Mesenteric fat pad (tissue), 1 donor: ENCODE measurements around the gene CHORDC1. TPM values are rescaled to one million over a fixed set of nuclear protein-coding genes. Genes with fewer than 3 reads are reported as not detected.
"Not testable (repeated sequence)": the region's sequence is repeated elsewhere in the genome, so short reads cannot be mapped to it uniquely, and the experiment has no call there.

ENCODE experiments used
- DNase-seq: peaks from one replicate; pipeline ENCODE4 v3.0.0-alpha.2; 2020; ENCODE audit warnings: low spot score
- total RNA-seq: library from RNA; stranded (reverse); fragmentation: NEBNext Ultra II Directional; extraction: Animal tissue kit (Norgen Biotek cat#: 25700); gene quantifications from one replicate; pipeline ENCODE4 v1.2.1, GENCODE V29; 2021
- donor health status: DM: yes; HTN: yes; CAD: no.

CHORDC1 gene
- total RNA-seq, 1 donor from 2014 or later, result 35.3 TPM

DNA sequence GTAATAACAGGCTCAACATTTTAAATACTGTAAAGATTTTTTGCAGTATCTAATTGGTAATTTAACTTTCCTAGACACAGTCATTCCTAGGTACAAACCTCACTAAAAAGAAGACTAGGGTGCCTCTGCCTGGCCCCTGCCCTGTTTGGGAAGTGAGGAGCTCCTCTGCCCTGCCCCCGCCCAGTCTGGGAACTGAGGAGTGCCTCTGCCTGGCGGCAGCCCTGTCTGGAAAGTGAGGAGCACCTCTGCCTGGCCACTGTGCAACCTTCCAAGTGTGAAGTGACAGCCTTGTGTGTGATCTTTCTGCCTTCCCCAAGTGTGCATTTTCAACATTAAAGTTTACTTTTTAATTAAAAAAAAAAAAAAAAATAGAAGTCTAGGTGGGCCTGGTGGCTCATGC lies 4.2 kb downstream of the CHORDC1 start:
- DNase-seq, result no peak

DNA sequence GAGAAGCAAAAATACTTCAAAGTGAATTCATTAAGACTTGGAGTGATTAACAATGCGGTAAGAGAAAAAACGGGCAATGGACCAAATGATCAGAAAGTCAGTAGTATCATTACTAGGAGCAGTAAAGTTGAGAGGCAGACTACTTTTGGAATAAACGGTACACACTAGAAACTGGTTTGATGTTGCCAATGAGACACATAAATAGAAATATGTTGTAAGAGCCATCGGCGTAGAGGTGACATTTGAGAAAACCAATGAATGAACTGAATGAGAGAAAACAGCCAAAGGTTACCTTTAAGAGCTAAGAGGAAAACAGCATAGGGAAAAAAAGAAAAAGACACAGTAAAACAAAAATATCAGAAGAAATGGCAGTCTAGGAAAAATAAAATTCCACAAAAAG lies 6.2 kb downstream of the CHORDC1 start:
- DNase-seq, result no peak

DNA sequence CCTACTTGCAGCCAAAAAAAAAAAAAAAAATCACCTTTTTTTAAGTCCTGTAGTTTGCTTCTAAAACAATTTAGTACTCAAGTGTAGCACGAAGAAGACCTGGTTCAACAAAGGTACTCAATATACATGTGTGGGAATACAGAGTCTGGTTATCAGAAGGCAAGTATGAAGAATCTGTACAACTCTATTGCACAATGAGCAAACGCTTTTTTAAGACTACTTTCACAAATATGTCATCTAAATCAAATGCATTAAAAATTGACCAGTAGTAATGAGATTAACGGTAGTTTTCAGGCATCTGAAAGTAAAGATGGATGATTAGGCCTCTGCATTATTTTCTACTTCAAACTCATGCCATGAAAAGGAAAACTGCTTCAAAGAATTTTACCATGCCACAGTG lies 9.5 kb downstream of the CHORDC1 start:
- no peak for DNase-seq

DNA sequence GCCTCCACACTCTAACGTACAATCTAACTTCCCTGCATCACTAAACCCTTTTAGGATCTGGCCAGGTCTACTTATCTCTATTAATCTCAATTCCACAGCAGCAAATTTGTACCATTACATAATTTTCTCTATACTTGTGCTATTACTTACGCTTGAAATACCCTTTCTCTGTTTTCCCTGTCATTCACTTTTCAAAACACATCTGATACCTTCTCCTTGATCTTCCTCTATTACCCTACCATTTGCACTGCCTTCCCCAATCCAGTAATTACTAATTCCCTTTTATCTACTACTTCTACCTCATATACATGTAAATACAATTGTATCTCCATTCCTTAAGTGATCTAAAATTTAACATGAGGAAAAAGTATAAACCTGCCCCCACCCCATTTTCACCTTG lies 14.0 kb downstream of the CHORDC1 start:
- DNase-seq, result no peak

DNA sequence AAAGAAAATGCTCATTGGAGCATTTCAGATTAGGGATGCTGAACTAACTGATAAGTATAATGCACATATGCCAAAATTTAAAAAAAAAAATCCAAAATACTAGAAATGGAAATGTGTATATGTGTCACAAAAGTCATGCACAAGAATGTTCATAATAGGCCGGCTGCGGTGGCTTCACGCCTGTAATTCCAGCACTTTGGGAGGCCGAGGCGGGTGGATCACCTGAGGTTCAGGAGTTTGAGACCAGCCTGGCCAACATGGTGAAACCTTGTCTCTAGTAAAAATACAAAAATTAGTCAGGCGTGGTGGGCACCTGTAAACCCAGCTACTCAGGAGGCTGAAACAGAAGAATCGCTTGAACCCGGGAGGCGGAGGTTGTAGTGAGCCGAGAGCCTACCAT lies 14.9 kb downstream of the CHORDC1 start:
- DNase-seq, result not testable (repeated sequence)

DNA sequence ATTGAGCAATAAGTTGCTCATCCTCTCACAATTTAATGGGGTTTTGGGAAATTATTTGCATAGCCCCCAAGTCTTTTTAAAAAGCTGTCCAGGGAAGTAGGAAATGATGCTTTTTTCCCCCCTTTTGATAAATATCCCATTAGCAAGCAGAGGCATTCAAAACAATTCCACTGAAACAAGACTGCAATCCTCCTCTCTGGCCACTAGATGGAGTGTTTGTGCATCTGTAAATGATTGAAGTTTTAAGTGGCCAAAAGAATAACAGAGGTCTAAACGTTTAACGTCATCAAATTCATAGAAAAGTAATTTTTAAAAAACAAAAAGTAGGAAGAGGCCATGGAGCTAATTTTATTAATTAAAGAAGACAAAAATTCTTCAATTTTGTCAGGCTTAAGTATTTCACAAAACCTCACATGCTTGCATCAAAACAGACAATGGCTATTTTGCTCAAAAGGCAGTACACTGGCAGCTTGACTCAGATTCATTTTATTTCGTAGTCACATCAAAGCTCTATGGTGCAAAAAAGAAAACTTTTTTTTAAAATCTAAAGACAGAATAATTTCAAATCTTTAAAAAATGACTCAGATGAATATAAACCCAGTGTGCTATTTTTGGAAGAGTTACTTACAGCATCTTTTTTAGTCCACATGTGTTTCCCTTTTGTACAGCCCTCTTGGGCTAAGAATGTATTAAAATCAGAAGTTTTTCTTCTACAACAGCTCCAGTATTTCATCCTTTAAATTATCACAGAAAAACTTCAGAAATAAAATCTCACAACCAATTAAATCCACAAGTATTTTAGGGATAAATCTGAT lies 17.8 kb downstream of the CHORDC1 start:
- DNase-seq, result no peak

DNA sequence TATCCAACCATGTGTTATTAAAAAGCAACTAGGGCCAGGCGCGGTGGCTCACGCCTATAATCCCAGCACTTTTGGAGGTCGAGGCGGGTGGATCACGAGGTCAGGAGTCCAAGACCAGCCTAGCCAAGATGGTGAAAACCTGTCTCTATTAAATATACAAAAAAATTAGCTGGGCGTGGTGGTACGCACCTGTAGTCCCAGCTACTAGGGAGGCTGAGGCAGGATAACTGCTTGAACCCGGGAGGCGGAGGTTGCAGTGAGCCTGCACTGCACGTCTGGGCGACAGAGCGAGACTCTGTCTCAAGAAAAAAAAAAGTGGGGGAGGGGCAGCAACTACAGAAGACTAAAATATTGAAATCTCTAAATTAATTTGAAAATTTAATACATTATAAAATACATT lies 18.4 kb downstream of the CHORDC1 start:
- DNase-seq, result no peak

DNA sequence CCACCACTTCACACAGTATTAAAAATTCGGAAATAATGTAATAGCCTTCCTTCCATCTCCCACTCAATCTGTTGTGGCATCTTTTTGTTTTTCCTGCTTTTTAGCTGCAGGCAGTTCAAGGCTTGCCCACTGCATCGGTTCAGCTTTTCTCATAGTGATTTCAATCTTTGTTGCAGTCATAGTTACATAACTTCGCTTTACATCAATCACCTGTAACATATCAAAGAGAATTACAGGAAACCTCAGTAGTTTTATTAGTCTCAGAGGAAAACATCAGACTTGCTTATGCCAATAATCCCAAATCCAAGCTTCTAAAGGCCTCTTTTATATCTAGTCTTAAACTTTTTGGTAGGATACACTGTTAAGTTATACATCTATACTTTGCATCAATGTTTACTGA lies 20.5 kb downstream of the CHORDC1 start:
- DNase-seq, result no peak

DNA sequence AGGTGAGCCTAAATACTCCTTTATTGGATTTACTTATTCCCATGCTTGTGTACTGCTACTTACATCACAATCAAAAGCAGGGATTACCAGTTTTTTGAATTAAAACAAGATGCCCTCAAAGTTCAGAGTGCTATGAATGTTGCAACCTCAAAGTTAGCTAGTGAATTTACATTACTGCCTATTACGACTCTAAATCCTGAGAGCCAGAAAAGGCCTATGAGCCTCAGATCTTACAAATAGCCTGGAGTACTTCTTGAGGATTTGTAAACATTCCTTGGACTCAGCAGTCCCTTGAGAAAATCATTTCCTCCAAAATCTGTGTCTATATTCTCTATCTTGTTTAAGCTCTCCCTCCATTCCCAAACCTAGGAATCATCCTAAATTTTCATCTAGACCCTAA lies 25.5 kb downstream of the CHORDC1 start:
- no peak for DNase-seq

DNA sequence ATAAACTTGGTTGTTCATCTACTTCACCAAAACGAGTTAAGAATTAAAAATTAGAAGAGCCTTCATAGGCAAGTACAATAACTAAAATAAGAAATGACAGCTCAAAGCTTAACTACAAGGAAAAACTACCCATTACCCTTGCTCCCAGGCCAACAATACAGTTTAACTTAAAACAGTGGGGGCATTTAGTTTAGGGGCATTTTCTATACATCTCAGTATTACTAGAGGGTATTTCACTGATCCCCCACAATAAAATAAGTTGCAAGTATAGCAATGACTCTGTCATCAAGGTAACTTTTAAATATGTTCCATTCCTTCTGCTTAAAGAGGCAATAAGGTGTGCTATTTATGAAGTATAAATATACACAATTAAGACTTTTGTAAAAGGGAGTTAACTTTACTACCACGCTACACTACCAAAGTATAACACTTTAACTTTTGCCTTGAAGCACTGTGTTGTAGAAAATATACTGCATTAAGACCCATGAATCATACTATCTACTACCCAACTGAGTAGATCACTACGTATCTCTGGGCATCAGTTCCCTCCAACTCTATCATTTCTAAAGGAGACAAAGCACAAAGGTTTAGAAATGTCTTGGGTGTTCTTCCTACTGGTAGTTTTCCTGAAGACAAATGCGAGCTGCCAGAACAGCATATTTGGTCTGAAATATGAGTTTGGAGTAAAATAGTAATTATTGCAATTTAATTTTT lies 29.8 kb downstream of the CHORDC1 start:
- DNase-seq, result no peak

DNA sequence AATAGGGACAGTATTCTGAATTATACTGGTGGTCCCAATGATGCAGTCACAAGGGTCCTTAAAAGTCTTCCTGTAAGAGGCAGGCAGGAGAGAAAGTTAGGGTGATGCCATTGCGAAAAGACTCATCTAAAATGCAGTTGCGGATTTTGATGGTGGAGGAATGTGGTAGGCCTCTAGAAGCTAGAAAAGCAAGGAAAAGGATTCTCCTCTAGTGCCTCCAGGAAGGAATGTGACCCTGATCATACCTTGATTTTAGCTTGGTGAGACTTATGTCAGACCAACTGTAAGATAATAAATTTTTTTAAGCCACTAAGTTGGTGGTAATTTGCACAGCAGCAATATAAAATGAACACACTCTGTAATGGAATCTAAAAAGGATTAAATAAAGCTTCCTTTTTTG lies 33.8 kb downstream of the CHORDC1 start:
- DNase-seq, result no peak

DNA sequence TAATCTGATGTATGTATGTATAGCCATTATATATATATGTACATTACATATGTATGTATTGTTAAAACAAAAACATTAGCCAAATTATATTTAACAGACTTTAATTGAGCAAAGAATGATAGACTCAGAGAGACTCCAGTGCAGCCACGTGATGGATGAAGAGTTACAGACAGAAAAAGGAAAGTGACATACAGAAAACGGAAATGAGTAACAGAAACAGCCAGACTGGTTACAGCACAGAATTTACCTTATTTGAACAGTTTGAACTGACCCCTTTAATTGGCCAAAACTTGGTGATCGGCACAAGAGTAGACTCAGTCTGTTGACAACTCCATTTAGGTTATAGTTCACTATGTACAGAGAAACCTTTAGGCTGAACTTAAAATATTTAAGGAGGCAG lies 35.0 kb downstream of the CHORDC1 start:
- DNase-seq, result no peak

DNA sequence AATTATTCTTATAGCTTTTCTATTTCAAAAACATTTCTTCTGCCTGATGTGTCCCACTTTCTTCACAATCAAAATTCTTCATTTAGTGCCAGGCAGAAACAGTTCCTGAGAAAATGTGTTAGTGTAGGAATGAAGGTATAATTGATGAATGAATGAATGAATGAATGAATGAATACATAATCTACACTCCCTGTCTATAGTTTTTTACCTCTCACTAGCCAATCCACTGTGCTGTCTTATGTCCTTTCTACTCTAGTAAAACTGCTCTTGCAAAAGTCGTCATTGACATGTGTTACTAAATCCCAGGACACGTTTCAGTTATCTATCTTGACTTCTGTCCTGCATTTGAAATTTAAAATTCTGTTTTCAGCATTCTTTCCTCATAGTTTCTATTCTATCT lies 42.9 kb downstream of the CHORDC1 start:
- no peak for DNase-seq

DNA sequence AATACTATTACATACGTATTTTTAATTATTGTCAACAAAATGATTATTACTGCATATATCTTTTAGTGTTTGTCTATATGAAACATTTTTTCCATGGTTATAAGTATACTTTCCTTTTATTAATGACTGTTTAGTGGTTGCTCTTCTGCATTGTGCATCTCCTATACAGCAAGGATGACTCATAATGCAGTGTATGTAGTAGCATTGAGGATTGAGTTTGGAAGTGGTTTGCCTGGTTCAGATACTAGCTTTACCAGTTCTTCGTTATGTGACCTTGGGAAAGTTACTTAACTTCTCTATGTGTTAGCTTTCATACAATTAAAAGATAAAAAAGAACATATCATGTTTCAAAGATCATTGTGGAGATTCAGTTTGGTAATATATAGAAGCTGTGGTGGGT lies 44.1 kb downstream of the CHORDC1 start:
- DNase-seq, result no peak

DNA sequence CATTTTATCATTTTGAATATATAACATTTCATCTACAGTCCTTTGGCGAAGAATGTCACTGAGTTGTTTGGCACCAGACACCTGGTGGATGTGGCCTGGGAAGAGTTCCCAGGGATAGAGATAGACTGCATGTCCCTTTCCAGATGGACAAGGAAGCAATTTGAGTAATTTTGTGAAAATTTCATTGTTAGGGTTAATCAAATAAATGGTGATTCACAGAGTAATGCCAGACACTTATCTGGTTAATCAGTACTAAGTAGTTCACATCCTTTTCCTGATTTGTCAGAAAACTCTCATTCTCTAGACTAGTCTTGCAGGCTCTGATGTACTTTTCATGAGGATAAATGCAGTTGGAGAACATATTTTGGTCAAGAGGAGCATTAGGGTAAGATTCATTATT lies 46.8 kb downstream of the CHORDC1 start:
- no peak for DNase-seq

DNA sequence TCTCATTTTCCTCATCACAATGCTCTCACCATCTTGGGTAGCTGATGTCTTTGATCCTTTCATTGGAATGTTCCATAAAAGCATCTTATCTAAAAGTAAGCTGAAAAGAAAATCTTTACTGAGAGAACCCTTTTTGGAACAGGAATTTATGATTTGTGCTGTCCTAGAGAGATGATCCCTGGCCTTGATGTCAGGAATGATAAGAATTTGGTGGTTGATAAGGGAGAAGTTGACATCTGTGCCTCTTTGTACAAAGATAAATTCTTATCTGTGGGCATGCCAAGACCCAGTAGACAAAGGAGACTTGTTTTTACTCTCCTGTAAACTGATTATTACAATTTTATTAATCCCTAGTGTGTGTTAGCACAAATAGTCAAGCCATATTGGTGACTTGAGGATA lies 51.5 kb downstream of the CHORDC1 start:
- DNase-seq, result no peak

DNA sequence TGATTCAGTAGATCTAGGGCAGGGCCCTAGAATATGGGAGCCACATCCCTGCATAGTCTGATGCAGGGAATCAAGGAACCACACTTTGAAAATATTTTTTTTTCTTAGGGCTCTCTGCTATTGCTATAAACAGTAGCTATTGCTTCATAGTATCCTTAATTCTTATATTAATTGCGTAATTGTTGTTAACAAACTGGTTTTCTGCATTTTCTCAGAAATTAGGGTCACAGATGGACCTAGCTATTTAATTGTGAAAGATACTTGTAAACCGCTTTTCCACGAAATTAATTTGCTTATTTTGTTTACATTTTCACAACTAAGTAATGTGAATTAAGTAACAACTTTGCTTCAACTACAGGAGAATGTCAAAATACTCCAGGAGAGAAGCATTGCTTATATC lies 54.3 kb downstream of the CHORDC1 start:
- DNase-seq, result no peak

DNA sequence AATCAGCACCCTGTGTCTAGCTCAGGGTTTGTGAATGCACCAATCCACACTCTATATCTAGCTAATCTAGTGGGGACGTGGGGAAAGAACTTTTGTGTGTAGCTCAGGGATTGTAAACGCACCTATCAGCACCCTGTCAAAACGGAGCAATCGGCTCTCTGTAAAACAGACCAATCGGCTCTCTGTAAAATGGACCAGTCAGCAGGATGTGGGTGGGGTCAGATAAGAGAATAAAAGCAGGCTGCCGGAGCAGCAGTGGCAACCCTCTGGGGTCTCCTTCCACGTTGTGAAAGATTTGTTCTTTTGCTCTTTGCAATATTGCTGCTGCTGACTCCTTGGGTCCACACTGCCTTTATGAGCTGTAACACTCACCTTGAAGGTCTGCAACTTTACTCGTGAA lies 55.1 kb downstream of the CHORDC1 start:
- DNase-seq, result not testable (repeated sequence)

DNA sequence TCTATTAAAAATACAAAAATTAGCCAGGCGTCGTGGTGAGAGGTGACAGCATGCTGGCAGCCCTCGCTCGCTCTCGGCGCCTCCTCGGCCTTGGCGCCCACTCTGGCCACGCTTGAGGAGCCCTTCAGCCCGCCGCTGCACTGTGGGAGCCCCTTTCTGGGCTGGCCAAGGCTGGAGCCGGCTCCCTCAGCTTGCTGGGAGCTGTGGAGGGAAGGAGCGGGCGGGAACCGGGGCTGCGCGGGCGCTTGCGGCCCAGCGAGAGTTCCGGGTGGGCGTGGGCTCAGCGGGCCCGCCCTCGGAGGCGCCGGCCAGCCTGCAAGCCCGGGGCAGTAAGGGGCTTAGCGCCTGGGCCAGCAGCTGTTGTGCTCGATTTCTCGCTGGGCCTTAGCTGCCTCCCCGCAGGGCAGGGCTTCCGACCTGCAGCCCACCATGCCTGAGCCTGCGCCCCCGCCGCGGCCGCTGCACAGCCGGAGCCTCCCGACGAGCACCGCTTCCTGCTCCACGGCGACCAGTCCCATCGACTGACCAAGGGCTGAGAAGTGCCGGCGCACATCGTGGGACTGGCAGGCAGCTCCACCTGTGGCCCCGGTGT lies 55.8 kb downstream of the CHORDC1 start:
- not testable (repeated sequence) for DNase-seq
